GM12878 (cell line): Measurements from ENCODE around the gene HMCN2. TPM values are rescaled to one million over a fixed set of nuclear protein-coding genes. Genes with fewer than 3 reads are reported as not detected.

Source experiments
- ATAC-seq: fragments of 200-7000 bp; cut with Tn5 transposase; 3 replicates; pipeline ENCODE4 v1.9.1; 2020; ENCODE audit warnings: mild to moderate bottlenecking, moderate library complexity
- BruUV-seq: library from RNA; stranded (reverse); fragments of 400-500 nt; replicated peaks from 2 replicates; lab custom pipeline; 2021; lab: Mats Ljungman, UMichigan
- CTCF ChIA-PET: fragments of 300-600 bp; sonication (Branson Sonifier 250); formaldehyde crosslinking; extraction: SDS; loops from one replicate; lab custom pipeline; 2021; ENCODE audit warnings: inconsistent platforms; lab: Yijun Ruan, JAX
- POLR2A ChIA-PET: fragments of 350-600 bp; formaldehyde crosslinking; extraction: SDS; loops from one replicate; lab custom pipeline; 2021; ENCODE audit warnings: inconsistent platforms; lab: Charles Lee
- RAD21 ChIA-PET: fragments of 300-600 bp; sonication (Branson Sonifier 250); formaldehyde crosslinking; loops from one replicate; lab custom pipeline; 2023; ENCODE audit warnings: antibody characterized with exemption; ENCODE audit not compliant: unreplicated experiment; lab: Charles Lee
- SMC1A ChIA-PET: fragments of 300-600 bp; sonication (Branson Sonifier 250); formaldehyde crosslinking; loops from one replicate; lab custom pipeline; 2023; ENCODE audit not compliant: unreplicated experiment, uncharacterized antibody; lab: Charles Lee
- DNase-seq: peaks from one replicate; pipeline ENCODE4 v3.0.0-alpha.2; 2011; ENCODE audit warnings: low read depth, low spot score
- FAIRE-seq: peaks from 3 replicates; lab custom pipeline; 2011; peaks lifted over from hg19 to GRCh38; lab: Jason Lieb, UNC
- H2AFZ ChIP-seq: 2 replicates; pipeline ENCODE4 v1.6.0; 2011; ENCODE audit warnings: low read depth, low read length, control low read depth; ENCODE audit not compliant: control insufficient read depth
- H3K27ac ChIP-seq: 2 replicates; pipeline ENCODE4 v1.5.1; 2011; ENCODE audit warnings: control low read depth; ENCODE audit not compliant: control insufficient read depth, insufficient read depth
- H3K27me3 ChIP-seq, 2 experiments: replicated peaks in 1 of 2; 2 replicates each; pipeline versions ENCODE4 v1.6.0 to v1.6.1; 2011; ENCODE audit warnings: low read length in 1 of 2; ENCODE audit not compliant: control insufficient read depth in 2 of 2, insufficient read depth in 2 of 2
- H3K36me3 ChIP-seq, 2 experiments: 2 replicates each; pipeline ENCODE4 v1.5.1; 2011; ENCODE audit warnings: low read length in 1 of 2; ENCODE audit not compliant: control insufficient read depth in 2 of 2, insufficient read depth in 2 of 2
- H3K4me1 ChIP-seq: 2 replicates; pipeline ENCODE4 v1.6.1; 2011; ENCODE audit warnings: mild to moderate bottlenecking, low read length, moderate library complexity, mixed read lengths; ENCODE audit not compliant: control insufficient read depth, insufficient read depth
- H3K4me2 ChIP-seq: 2 replicates; pipeline ENCODE4 v1.6.0; 2011; ENCODE audit warnings: control low read depth; ENCODE audit not compliant: control insufficient read depth, insufficient read depth
- H3K4me3 ChIP-seq: fragments of 200-600 bp; sonication (generic); 2 replicates; pipeline ENCODE4 v1.5.1; 2016
- H3K79me2 ChIP-seq: 2 replicates; pipeline ENCODE4 v1.6.0; 2011; ENCODE audit warnings: low read length; ENCODE audit not compliant: control insufficient read depth, insufficient read depth
- H3K9ac ChIP-seq: 2 replicates; pipeline ENCODE4 v1.8.0; 2011; ENCODE audit warnings: low read length, control low read depth, mixed read lengths; ENCODE audit not compliant: control insufficient read depth, insufficient read depth
- H3K9me3 ChIP-seq: replicated peaks from 3 replicates; pipeline ENCODE4 v1.5.1; 2011; ENCODE audit warnings: mild to moderate bottlenecking, low read length; ENCODE audit not compliant: control insufficient read depth, insufficient read depth
- H4K20me1 ChIP-seq: 2 replicates; pipeline ENCODE4 v1.6.0; 2011; ENCODE audit not compliant: control insufficient read depth, insufficient read depth
- CBFB ChIP-seq: IDR thresholded peaks from 2 replicates; pipeline ENCODE4 v1.6.1; 2016; ENCODE audit warnings: antibody characterized with exemption, low read depth
- CHD2 ChIP-seq: IDR thresholded peaks from 2 replicates; pipeline ENCODE4 v1.6.1; 2011; ENCODE audit warnings: low read depth, low read length, improper control_type of control experiment, borderline replicate concordance
- EGR1 ChIP-seq, 2 experiments: IDR thresholded peaks; 1 replicate in 1 of 2; 2 replicates in 1 of 2; pipeline ENCODE4 v1.6.1; 2011 to 2012; ENCODE audit warnings: low read depth in 2 of 2, low read length in 2 of 2, borderline replicate concordance in 1 of 2, mild to moderate bottlenecking in 1 of 2, moderate library complexity in 1 of 2
- FOXM1 ChIP-seq: IDR thresholded peaks from 2 replicates; pipeline ENCODE4 v1.6.1; 2012; ENCODE audit warnings: low read depth, mild to moderate bottlenecking, inconsistent platforms, low read length, moderate library complexity
- JUNB ChIP-seq: IDR thresholded peaks from 2 replicates; pipeline ENCODE4 v1.6.1; 2016; ENCODE audit warnings: antibody characterized with exemption, mild to moderate bottlenecking
- KAT2A ChIP-seq: conservative IDR thresholded peaks from 2 replicates; pipeline ENCODE4 v1.6.1; 2011; ENCODE audit warnings: low read depth, low read length; ENCODE audit not compliant: control insufficient read depth
- PAX5 ChIP-seq: IDR thresholded peaks from 2 replicates; pipeline ENCODE4 v1.6.1; 2011; ENCODE audit warnings: low read depth, low read length, borderline replicate concordance
- RCOR1 ChIP-seq: conservative IDR thresholded peaks from 2 replicates; pipeline ENCODE4 v1.6.1; 2012; ENCODE audit warnings: low read depth, low read length, improper control_type of control experiment
- RELB ChIP-seq: fragments of 450-650 bp; IDR thresholded peaks from 2 replicates; pipeline ENCODE4 v1.6.1; 2017; ENCODE audit warnings: low read depth, mild to moderate bottlenecking, moderate library complexity
- RUNX3 ChIP-seq: IDR thresholded peaks from 2 replicates; pipeline ENCODE4 v1.6.1; 2012; ENCODE audit warnings: low read length, inconsistent platforms
- SP1 ChIP-seq: IDR thresholded peaks from one replicate; pipeline ENCODE4 v1.6.1; 2011; ENCODE audit warnings: low read depth, low read length
- SREBF2 ChIP-seq: IDR thresholded peaks from 2 replicates; pipeline ENCODE4 v1.6.1; 2012; ENCODE audit warnings: mild to moderate bottlenecking, low read length
- SRF ChIP-seq, 2 experiments: IDR thresholded peaks; 2 replicates each; pipeline ENCODE4 v1.6.1; 2011; ENCODE audit warnings: low read depth in 2 of 2, low read length in 2 of 2, mild to moderate bottlenecking in 1 of 2, moderate library complexity in 1 of 2
- TCF12 ChIP-seq: IDR thresholded peaks from 2 replicates; pipeline ENCODE4 v1.6.1; 2011; ENCODE audit warnings: low read depth, mild to moderate bottlenecking, low read length
- ZBTB40 ChIP-seq: fragments of 450-650 bp; IDR thresholded peaks from 2 replicates; pipeline ENCODE4 v1.6.1; 2016; ENCODE audit warnings: mild to moderate bottlenecking, moderate library complexity, borderline replicate concordance
- WGBS: methylation state at CpG from one replicate; pipeline ENCODE4 v1.1.6; 2016; ENCODE audit warnings: low lambda C conversion rate; ENCODE audit not compliant: insufficient replicate concordance, insufficient coverage; ENCODE audit errors: missing lambda C conversion rate; 5-methylcytosine and 5-hydroxymethylcytosine counted together
- in situ Hi-C: fragments of 300-500 bp; cut with MboI; formaldehyde crosslinking; loops from 9 replicates; pipeline ENCODE4 v1.14.3; 2018; ENCODE audit warnings: mixed read lengths
- intact Hi-C: fragments of 100-400 bp; cut with micrococcal nuclease; formaldehyde crosslinking; loops from one replicate; pipeline ENCODE4 v1.14.2; 2022; ENCODE audit not compliant: unreplicated experiment
- polyA plus RNA-seq, 11 experiments: library from polyadenylated mRNA; depleted of rRNA in 4 of 11; unstranded in 6 of 11; stranded (reverse) in 5 of 11; fragments of >200 nt; fragmentation: Nextera tagmentation in 4 of 11; fragmentation: Illumina TruSeq in 1 of 11; extraction: Ambion mirVana in 4 of 11; extraction: Trizol in 1 of 11; gene quantifications; 1 replicate in 1 of 11; 2 replicates in 10 of 11; pipeline versions ENCODE4 v1.2.1 to v1.2.3, GENCODE V29; 2011 to 2016; ENCODE audit warnings: inconsistent platforms in 2 of 11, missing spikeins in 2 of 11, low read depth in 1 of 11
- total RNA-seq, 4 experiments: library from RNA; depleted of rRNA in 3 of 4; stranded (reverse); fragments of >200 nt in 3 of 4; fragmentation: Illumina TruSeq in 1 of 4; extraction: Trizol in 1 of 4; gene quantifications; 2 replicates each; pipeline versions ENCODE4 v1.2.1 to v1.2.3, GENCODE V29; 2013 to 2021

HMCN2 gene
- total and polyA plus RNA-seq, 10 of the 15 experiments (the other 5 are each of a cell fraction or from before 2014, with no cell fraction given): 0.04 TPM; not detected in 9

GRCh38 chr9:130443840-130444492 is 178.4 kb downstream of the HMCN2 start:
- in situ Hi-C loops: no loop called here
- Histone ChIP-seq H3K4me3 (no peak overlapping the region), H3K9me3 (peaks cover 3% of the 10 kb centered on the region; the same call in 2 of the 3 replicates), H3K4me2 (no peak overlapping the region), H3K4me1 (no peaks in the 10 kb centered on the region), H3K36me3 (no peaks in the 10 kb centered on the region), H3K9ac (no peak overlapping the region), H2AFZ (no peak overlapping the region), H4K20me1 (no peaks in the 10 kb centered on the region), H3K27ac (no peak overlapping the region), H3K79me2 (no peaks in the 10 kb centered on the region), H3K27me3 (no peaks in the 10 kb centered on the region; a peak in 3 of 4 replicates)
- no TSS peak for BruUV-seq
- DNase-seq: no peak
- 33% methylated on average over 14 of the region's 14 CpGs for WGBS
- ChIA-PET RAD21 (no interaction called here), CTCF (no interaction called here), POLR2A (no interaction called here), SMC1A (no interaction called here)
- intact Hi-C loops: no loop called here
- no peak for ATAC-seq
- no peak for FAIRE-seq
- TF ChIP-seq KAT2A (no peak), ZBTB40 (no peak), JUNB (no peak), CHD2 (no peak), SREBF2 (no peak), SP1 (no peak), PAX5 (no peak), CBFB (no peak), FOXM1 (no peak), RELB (no peak), EGR1 (IDR thresholded peaks at IDR 0.05; ENCODE audit: borderline replicate concordance in 1 of 2, low read depth in 2 of 2, low read length in 2 of 2) (no peak), TCF12 (no peak), RUNX3 (no peak), RCOR1 (no peak), SRF (IDR thresholded peaks at IDR 0.05; ENCODE audit: low read depth in 2 of 2, low read length in 2 of 2) (no peak)
